Astrocyte (in vitro differentiated cells and primary cell): ENCODE data around the gene SAYSD1. TPM values are rescaled to one million over a fixed set of nuclear protein-coding genes. Genes with fewer than 3 reads are reported as not detected.

Experiments used
- DNase-seq: peaks from one replicate; pipeline ENCODE4 v3.0.0-alpha.2; 2010; ENCODE audit warnings: low read depth
- FAIRE-seq: peaks from 2 replicates; lab custom pipeline; 2011; peaks lifted over from hg19 to GRCh38; lab: Jason Lieb, UNC
- H2AFZ ChIP-seq: 2 replicates; pipeline ENCODE4 v1.6.0; 2012; ENCODE audit warnings: low read depth, low read length, inconsistent platforms
- H3K27ac ChIP-seq: 2 replicates; pipeline ENCODE4 v1.5.1; 2011; ENCODE audit warnings: low read depth, low read length, inconsistent platforms
- H3K27me3 ChIP-seq: 2 replicates; pipeline ENCODE4 v1.6.0; 2011; ENCODE audit warnings: low read length, inconsistent platforms; ENCODE audit not compliant: insufficient read depth
- H3K36me3 ChIP-seq: 2 replicates; pipeline ENCODE4 v1.5.1; 2011; ENCODE audit warnings: low read length, inconsistent platforms; ENCODE audit not compliant: insufficient read depth
- H3K4me1 ChIP-seq: 2 replicates; pipeline ENCODE4 v1.5.1; 2011; ENCODE audit warnings: low read length, inconsistent platforms; ENCODE audit not compliant: insufficient read depth
- H3K4me2 ChIP-seq: 2 replicates; pipeline ENCODE4 v1.6.0; 2012; ENCODE audit warnings: low read length, inconsistent platforms
- H3K4me3 ChIP-seq: 2 replicates; pipeline ENCODE4 v1.5.1; 2011; ENCODE audit warnings: low read depth, mild to moderate bottlenecking, low read length, inconsistent platforms; ENCODE audit not compliant: insufficient read depth
- H3K79me2 ChIP-seq: 2 replicates; pipeline ENCODE4 v1.6.0; 2012; ENCODE audit warnings: mild to moderate bottlenecking, low read length, inconsistent platforms; ENCODE audit not compliant: insufficient read depth
- H3K9ac ChIP-seq: 2 replicates; pipeline ENCODE4 v1.6.0; 2012; ENCODE audit warnings: mild to moderate bottlenecking, low read length, inconsistent platforms
- H3K9me3 ChIP-seq: 2 replicates; pipeline ENCODE4 v1.5.1; 2012; ENCODE audit warnings: low read depth, mild to moderate bottlenecking, low read length, inconsistent platforms; ENCODE audit not compliant: insufficient read depth
- H4K20me1 ChIP-seq: 2 replicates; pipeline ENCODE4 v1.6.0; 2012; ENCODE audit warnings: low read length, inconsistent platforms; ENCODE audit not compliant: insufficient read depth
- H3K27ac Mint-ChIP-seq: one replicate; pipeline ENCODE4 v1.8.0; 2021; ENCODE audit warnings: mild to moderate bottlenecking, mixed read lengths; ENCODE audit not compliant: unreplicated experiment
- H3K27me3 Mint-ChIP-seq: one replicate; pipeline ENCODE4 v1.8.0; 2021; ENCODE audit warnings: low read depth, mixed read lengths; ENCODE audit not compliant: unreplicated experiment
- H3K36me3 Mint-ChIP-seq: one replicate; pipeline ENCODE4 v1.8.0; 2021; ENCODE audit warnings: low read depth, mixed read lengths; ENCODE audit not compliant: unreplicated experiment
- H3K4me1 Mint-ChIP-seq: one replicate; pipeline ENCODE4 v1.8.0; 2021; ENCODE audit warnings: low read depth, mixed read lengths; ENCODE audit not compliant: unreplicated experiment
- H3K4me3 Mint-ChIP-seq: one replicate; pipeline ENCODE4 v1.8.0; 2021; ENCODE audit warnings: mild to moderate bottlenecking, moderate library complexity, mixed read lengths; ENCODE audit not compliant: unreplicated experiment
- H3K9me3 Mint-ChIP-seq: one replicate; pipeline ENCODE4 v1.8.0; 2021; ENCODE audit warnings: mild to moderate bottlenecking, mixed read lengths; ENCODE audit not compliant: unreplicated experiment
- CTCF ChIP-seq: IDR thresholded peaks from 2 replicates; pipeline ENCODE4 v1.5.1; 2011; ENCODE audit warnings: low read depth, mild to moderate bottlenecking, inconsistent platforms, low read length, moderate library complexity; ENCODE audit not compliant: insufficient read depth
- EZH2 ChIP-seq: IDR thresholded peaks from 2 replicates; pipeline ENCODE4 v1.6.1; 2012; ENCODE audit warnings: mild to moderate bottlenecking, low read length, inconsistent platforms; ENCODE audit not compliant: insufficient read depth
- total RNA-seq: library from RNA; stranded (reverse); gene quantifications from 2 replicates; pipeline ENCODE4 v1.2.1, GENCODE V29; 2021

SAYSD1 gene
- total RNA-seq, 1 donor from 2014 or later, result 9.4 TPM

DNA sequence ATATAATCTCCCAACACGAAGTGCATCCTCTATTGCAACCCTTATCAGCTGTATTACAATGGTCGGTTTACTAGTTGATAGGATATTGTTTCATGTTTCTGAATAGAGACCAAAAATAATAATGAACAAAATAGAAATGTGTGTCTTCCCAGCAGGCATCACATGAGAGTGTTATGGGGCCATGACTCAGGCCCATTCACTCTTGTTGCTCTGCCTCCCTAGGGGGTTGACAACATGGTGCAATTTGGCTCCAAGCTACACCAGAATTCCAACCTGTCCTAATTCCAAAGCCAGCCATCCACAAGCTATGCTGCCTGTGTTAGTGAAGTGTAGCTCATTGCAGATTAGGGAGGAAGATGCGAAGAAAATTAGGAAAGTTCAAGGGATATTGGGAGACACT, 13.1 kb upstream of the SAYSD1 start:
- Histone ChIP-seq H2AFZ (no peak overlapping the region), H3K9me3 (no peaks in the 10 kb centered on the region), H3K27ac (no peak overlapping the region), H3K4me3 (no peak overlapping the region), H3K4me1 (no peaks in the 10 kb centered on the region), H4K20me1 (no peaks in the 10 kb centered on the region), H3K27me3 (peaks cover 2% of the 10 kb centered on the region), H3K36me3 (no peaks in the 10 kb centered on the region), H3K9ac (no peak overlapping the region), H3K79me2 (no peaks in the 10 kb centered on the region), H3K4me2 (no peak overlapping the region)
- DNase-seq (no peak), FAIRE-seq (no peak)
- TF ChIP-seq CTCF (no peak), EZH2 (no peak)
- Mint-ChIP-seq H3K36me3 (no peaks in the 10 kb centered on the region), H3K27me3 (peaks cover 17% of the 10 kb centered on the region), H3K4me1 (peaks cover 5% of the 10 kb centered on the region), H3K4me3 (no peak overlapping the region), H3K9me3 (no peaks in the 10 kb centered on the region), H3K27ac (no peak overlapping the region)

DNA sequence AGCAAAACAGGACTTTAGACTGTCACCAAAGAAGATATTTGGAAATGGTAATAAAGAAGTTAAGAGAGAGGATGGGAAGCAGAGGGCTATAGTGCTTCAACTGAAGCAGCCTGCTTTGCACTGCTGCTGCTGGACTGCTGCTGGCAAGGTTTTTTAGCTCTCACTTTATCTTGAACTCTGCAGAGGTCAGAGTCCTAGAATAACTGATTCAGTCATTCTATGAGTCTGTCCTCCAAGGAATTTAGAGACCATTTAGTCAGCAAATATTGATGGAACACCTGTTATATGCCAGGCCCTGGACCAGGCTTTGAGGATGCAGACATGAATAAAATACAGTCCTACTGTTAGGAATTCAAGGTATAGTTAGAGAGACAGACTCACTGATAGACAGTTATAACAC, 9.1 kb upstream of the SAYSD1 start:
- no peak overlapping the region for H3K27ac ChIP-seq
- Mint-ChIP-seq H3K9me3 (no peaks in the 10 kb centered on the region), H3K27me3 (peaks cover 39% of the 10 kb centered on the region), H3K4me3 (no peak overlapping the region), H3K4me1 (no peaks in the 10 kb centered on the region), H3K27ac (no peak overlapping the region), H3K36me3 (no peaks in the 10 kb centered on the region)
- H3K9ac ChIP-seq, result no peak overlapping the region
- H3K27me3 ChIP-seq, result peaks cover 2% of the 10 kb centered on the region
- H3K9me3 ChIP-seq, result no peaks in the 10 kb centered on the region
- H3K79me2 ChIP-seq, result no peaks in the 10 kb centered on the region
- H2AFZ ChIP-seq, result no peak overlapping the region
- FAIRE-seq (no peak), DNase-seq (no peak)
- no peaks in the 10 kb centered on the region for H4K20me1 ChIP-seq
- no peak for TF ChIP-seq CTCF
- TF ChIP-seq EZH2, result no peak
- H3K36me3 ChIP-seq, result no peaks in the 10 kb centered on the region
- H3K4me1 ChIP-seq, result no peaks in the 10 kb centered on the region
- no peak overlapping the region for H3K4me3 ChIP-seq
- H3K4me2 ChIP-seq, result no peak overlapping the region

DNA sequence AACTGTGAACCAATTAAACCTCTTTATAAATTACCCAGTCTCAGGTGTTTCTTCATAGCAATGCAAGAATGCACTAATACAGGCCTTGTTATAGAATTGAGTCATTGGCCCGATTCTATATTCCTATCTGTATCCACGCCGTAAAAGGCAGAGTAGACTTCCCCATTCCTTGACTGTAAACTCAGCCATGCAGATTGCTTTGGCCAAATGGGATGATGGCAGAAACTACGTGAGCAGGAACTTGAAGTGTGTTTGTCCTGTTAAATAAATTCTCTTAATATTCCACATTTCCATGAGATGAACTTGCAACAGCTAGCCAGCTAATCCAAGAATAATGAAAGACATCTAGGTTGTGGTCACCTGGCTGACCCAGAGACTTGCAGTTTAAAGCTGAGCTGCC, 3.9 kb upstream of the SAYSD1 start:
- Mint-ChIP-seq H3K27ac (no peak overlapping the region), H3K4me1 (no peaks in the 10 kb centered on the region), H3K9me3 (no peaks in the 10 kb centered on the region), H3K36me3 (no peaks in the 10 kb centered on the region), H3K27me3 (peaks cover 30% of the 10 kb centered on the region), H3K4me3 (no peak overlapping the region)
- Histone ChIP-seq H3K4me3 (no peak overlapping the region), H3K79me2 (no peaks in the 10 kb centered on the region), H3K9ac (no peak overlapping the region), H2AFZ (no peak overlapping the region), H4K20me1 (no peaks in the 10 kb centered on the region), H3K27ac (no peak overlapping the region), H3K36me3 (no peaks in the 10 kb centered on the region), H3K4me2 (no peak overlapping the region), H3K4me1 (peaks cover 3% of the 10 kb centered on the region), H3K9me3 (no peaks in the 10 kb centered on the region), H3K27me3 (peaks cover 2% of the 10 kb centered on the region)
- DNase-seq, result no peak
- TF ChIP-seq EZH2, result no peak
- no peak for TF ChIP-seq CTCF
- no peak for FAIRE-seq
